ENCODE results near the gene SLC10A7.

DNA sequence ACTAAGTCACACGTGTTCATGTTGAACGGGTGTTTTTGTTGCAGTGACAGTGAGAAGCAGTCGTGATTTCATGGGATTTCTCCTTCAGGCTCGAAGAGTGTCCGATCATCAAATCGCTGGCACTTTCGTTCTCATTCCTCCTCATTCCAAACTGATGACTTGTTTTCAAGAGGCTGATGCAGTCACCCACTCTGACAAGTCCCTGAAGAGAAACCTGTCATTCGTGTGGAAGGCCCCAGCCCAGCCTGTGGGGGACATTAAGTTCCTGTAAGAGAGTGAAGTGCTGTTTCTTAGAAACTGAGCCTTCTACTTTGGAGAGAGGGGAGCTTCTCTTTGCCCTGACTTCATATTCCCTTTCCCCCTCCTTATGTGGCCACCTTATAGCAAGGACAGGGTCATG is 299.4 kb downstream of the SLC10A7 start:
- TF ChIP-seq, protein P1, sequence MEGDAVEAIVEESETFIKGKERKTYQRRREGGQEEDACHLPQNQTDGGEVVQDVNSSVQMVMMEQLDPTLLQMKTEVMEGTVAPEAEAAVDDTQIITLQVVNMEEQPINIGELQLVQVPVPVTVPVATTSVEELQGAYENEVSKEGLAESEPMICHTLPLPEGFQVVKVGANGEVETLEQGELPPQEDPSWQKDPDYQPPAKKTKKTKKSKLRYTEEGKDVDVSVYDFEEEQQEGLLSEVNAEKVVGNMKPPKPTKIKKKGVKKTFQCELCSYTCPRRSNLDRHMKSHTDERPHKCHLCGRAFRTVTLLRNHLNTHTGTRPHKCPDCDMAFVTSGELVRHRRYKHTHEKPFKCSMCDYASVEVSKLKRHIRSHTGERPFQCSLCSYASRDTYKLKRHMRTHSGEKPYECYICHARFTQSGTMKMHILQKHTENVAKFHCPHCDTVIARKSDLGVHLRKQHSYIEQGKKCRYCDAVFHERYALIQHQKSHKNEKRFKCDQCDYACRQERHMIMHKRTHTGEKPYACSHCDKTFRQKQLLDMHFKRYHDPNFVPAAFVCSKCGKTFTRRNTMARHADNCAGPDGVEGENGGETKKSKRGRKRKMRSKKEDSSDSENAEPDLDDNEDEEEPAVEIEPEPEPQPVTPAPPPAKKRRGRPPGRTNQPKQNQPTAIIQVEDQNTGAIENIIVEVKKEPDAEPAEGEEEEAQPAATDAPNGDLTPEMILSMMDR (IDR thresholded peaks at IDR 0.05), result no peak
- TF ChIP-seq POLR2A (IDR thresholded peaks at IDR 0.05), result no peak

Data from uterus (tissue), 2 donors.